Keratinocyte (primary cell): ENCODE measurements around the gene PTPRD. TPM values are rescaled to one million over a fixed set of nuclear protein-coding genes. Genes with fewer than 3 reads are reported as not detected.

Source experiments
- DNase-seq: peaks from one replicate; pipeline ENCODE4 v3.0.0-alpha.2; 2011; ENCODE audit warnings: low read depth, missing footprints, low spot score
- FAIRE-seq: peaks from 2 replicates; lab custom pipeline; 2011; peaks lifted over from hg19 to GRCh38; lab: Jason Lieb, UNC
- H2AFZ ChIP-seq: 2 replicates; pipeline ENCODE4 v1.6.0; 2012; ENCODE audit warnings: low read length, control low read depth, inconsistent platforms; ENCODE audit not compliant: control insufficient read depth
- H3K27ac ChIP-seq: 2 replicates; pipeline ENCODE4 v1.5.1; 2011; ENCODE audit warnings: low read length; ENCODE audit not compliant: control insufficient read depth, insufficient read depth
- H3K27me3 ChIP-seq: 3 replicates; pipeline ENCODE4 v1.6.0; 2011; ENCODE audit warnings: low read length; ENCODE audit not compliant: control insufficient read depth, insufficient read depth; ENCODE audit errors: extremely low read depth
- H3K36me3 ChIP-seq, 2 experiments: 2 replicates in 1 of 2; 3 replicates in 1 of 2; pipeline ENCODE4 v1.5.1; 2011; ENCODE audit warnings: low read length in 2 of 2, mild to moderate bottlenecking in 1 of 2; ENCODE audit not compliant: control insufficient read depth in 2 of 2, insufficient read depth in 2 of 2; ENCODE audit errors: extremely low read depth in 1 of 2
- H3K4me1 ChIP-seq: 3 replicates; pipeline ENCODE4 v1.5.1; 2011; ENCODE audit warnings: low read length; ENCODE audit not compliant: control insufficient read depth, insufficient read depth; ENCODE audit errors: extremely low read depth
- H3K4me2 ChIP-seq: 3 replicates; pipeline ENCODE4 v1.6.0; 2011; ENCODE audit warnings: low read depth, low read length; ENCODE audit not compliant: control insufficient read depth, insufficient read depth; ENCODE audit errors: extremely low read depth
- H3K4me3 ChIP-seq, 3 experiments: fragments of 200-600 bp in 1 of 3; sonication (generic) in 1 of 3; 2 replicates in 2 of 3; 3 replicates in 1 of 3; pipeline ENCODE4 v1.5.1; 2011 to 2016; ENCODE audit warnings: low read length in 3 of 3, mild to moderate bottlenecking in 3 of 3, control low read depth in 2 of 3, inconsistent platforms in 1 of 3, low read depth in 1 of 3, mixed read lengths in 1 of 3, mixed run types in 1 of 3, moderate library complexity in 1 of 3; ENCODE audit not compliant: control insufficient read depth in 2 of 3, insufficient read depth in 2 of 3; ENCODE audit errors: extremely low read depth in 1 of 3
- H3K79me2 ChIP-seq: 2 replicates; pipeline ENCODE4 v1.6.0; 2012; ENCODE audit warnings: low read length; ENCODE audit not compliant: control insufficient read depth, insufficient read depth
- H3K9ac ChIP-seq: 3 replicates; pipeline ENCODE4 v1.6.0; 2011; ENCODE audit warnings: low read length; ENCODE audit not compliant: control insufficient read depth, insufficient read depth; ENCODE audit errors: extremely low read depth
- H3K9me1 ChIP-seq: 3 replicates; pipeline ENCODE4 v1.6.0; 2011; ENCODE audit warnings: low read length; ENCODE audit not compliant: control insufficient read depth, insufficient read depth; ENCODE audit errors: extremely low read depth
- H3K9me3 ChIP-seq: 2 replicates; pipeline ENCODE4 v1.5.1; 2012; ENCODE audit warnings: low read depth, low read length; ENCODE audit not compliant: control insufficient read depth
- H4K20me1 ChIP-seq: 3 replicates; pipeline ENCODE4 v1.6.0; 2011; ENCODE audit warnings: low read length; ENCODE audit not compliant: control insufficient read depth, insufficient read depth; ENCODE audit errors: extremely low read depth
- CTCF ChIP-seq, 3 experiments: IDR thresholded peaks in 1 of 3; conservative IDR thresholded peaks in 1 of 3; optimal IDR thresholded peaks in 1 of 3; 2 replicates in 2 of 3; 3 replicates in 1 of 3; pipeline versions ENCODE3 to v1.5.1; 2011; ENCODE audit warnings: low read length in 3 of 3, mild to moderate bottlenecking in 3 of 3, moderate library complexity in 2 of 3, control low read depth in 1 of 3, inconsistent platforms in 1 of 3; ENCODE audit not compliant: insufficient read depth in 2 of 3; ENCODE audit errors: extremely low read depth in 1 of 3
- EZH2 ChIP-seq: IDR thresholded peaks from one replicate; pipeline ENCODE4 v1.6.1; 2012; ENCODE audit warnings: inconsistent platforms, mild to moderate bottlenecking, low read length, moderate library complexity
- dilution Hi-C: fragments of 300-500 bp; cut with MboI; formaldehyde crosslinking; loops from one replicate; pipeline ENCODE4 v1.7.0; 2020; ENCODE audit warnings: low sequenced_read_pairs; ENCODE audit not compliant: extremely low pct_ligation_motif_present
- polyA plus RNA-seq, 5 experiments: library from polyadenylated mRNA; depleted of rRNA in 3 of 5; stranded (reverse) in 3 of 5; stranded (forward) in 1 of 5; unstranded in 1 of 5; fragments of >200 nt; gene quantifications; 1 replicate in 1 of 5; 2 replicates in 3 of 5; 3 replicates in 1 of 5; pipeline versions ENCODE4 v1.2.1 to v1.2.3, GENCODE V29; 2011 to 2012; ENCODE audit warnings: missing spikeins in 2 of 5, low read depth in 1 of 5, low replicate concordance in 1 of 5

Gene PTPRD
- polyA plus RNA-seq, 1 donor (not counting 4 experiments of a cell fraction or from before 2014, with no cell fraction given), result 0.10 TPM

- no peak for TF ChIP-seq EZH2
- no peak for TF ChIP-seq CTCF (optimal IDR thresholded peaks at IDR 0.05 in 1 of 3, IDR thresholded peaks at IDR 0.05 in 1 of 3, conservative IDR thresholded peaks at IDR 0.05 in 1 of 3; ENCODE audit: extremely low read depth in 1 of 3, insufficient read depth in 2 of 3, low read length in 3 of 3)
- no peaks in the 10 kb centered on the region for H3K4me1 ChIP-seq
- H3K4me3 ChIP-seq, result no peak overlapping the region
- H4K20me1 ChIP-seq, result no peaks in the 10 kb centered on the region
- no peak overlapping the region for H3K4me2 ChIP-seq
- no peaks in the 10 kb centered on the region for H3K9me1 ChIP-seq
- DNase-seq (no peak), FAIRE-seq (no peak)
- dilution Hi-C loops, result no loop called here
- H3K9ac ChIP-seq, result no peak overlapping the region
- no peaks in the 10 kb centered on the region for H3K36me3 ChIP-seq
- no peaks in the 10 kb centered on the region for H3K27me3 ChIP-seq
- H3K27ac ChIP-seq, result no peak overlapping the region
- no peak overlapping the region for H2AFZ ChIP-seq
- no peaks in the 10 kb centered on the region for H3K79me2 ChIP-seq
- H3K9me3 ChIP-seq, result peaks cover 3% of the 10 kb centered on the region
These were observed 894.1 kb downstream of the PTPRD start for GRCh38 chr9:9718691-9719090.

GRCh38 chr9:9679433-9679832, 933.4 kb downstream of the PTPRD start:
- no peaks in the 10 kb centered on the region for H4K20me1 ChIP-seq
- TF ChIP-seq CTCF (optimal IDR thresholded peaks at IDR 0.05 in 1 of 3, IDR thresholded peaks at IDR 0.05 in 1 of 3, conservative IDR thresholded peaks at IDR 0.05 in 1 of 3; ENCODE audit: extremely low read depth in 1 of 3, insufficient read depth in 2 of 3, low read length in 3 of 3) (no peak), EZH2 (no peak)
- H2AFZ ChIP-seq, result no peak overlapping the region
- no peaks in the 10 kb centered on the region for H3K27me3 ChIP-seq
- dilution Hi-C loops, result no loop called here
- FAIRE-seq, result no peak
- no peaks in the 10 kb centered on the region for H3K9me1 ChIP-seq
- H3K9me3 ChIP-seq, result no peaks in the 10 kb centered on the region
- H3K27ac ChIP-seq, result no peak overlapping the region
- no peaks in the 10 kb centered on the region for H3K4me1 ChIP-seq
- H3K36me3 ChIP-seq, result no peaks in the 10 kb centered on the region
- no peak for DNase-seq
- no peak overlapping the region for H3K4me2 ChIP-seq
- no peak overlapping the region for H3K4me3 ChIP-seq
- no peaks in the 10 kb centered on the region for H3K79me2 ChIP-seq
- no peak overlapping the region for H3K9ac ChIP-seq
